ENCODE measurements around the gene TOLLIP. TPM values are rescaled to one million over a fixed set of nuclear protein-coding genes. Genes with fewer than 3 reads are reported as not detected.

TOLLIP gene
- total and polyA plus RNA-seq, 9 of the 15 experiments (the other 6 are each of a cell fraction or from before 2014, with no cell fraction given), result 0.23 to 22.8 (median 7.1) TPM

- DNase-seq (ENCODE audit: extremely low read depth in 1 of 4, low spot score in 3 of 4) (no peak), FAIRE-seq (no peak), ATAC-seq (no peak)
- Histone ChIP-seq H2AFZ (ENCODE audit: low read depth, low read length) (no peak overlapping the region), H3K9me1 (ENCODE audit: control insufficient read depth, insufficient read depth, low read length) (no peaks in the 10 kb centered on the region), H3K36me3 (ENCODE audit: control insufficient read depth, insufficient read depth, low read length) (no peaks in the 10 kb centered on the region), H4K20me1 (replicated peaks; ENCODE audit: control insufficient read depth, insufficient read depth, low read length) (peaks cover 5% of the 10 kb centered on the region; the same call in 1 of the 2 replicates), H3K4me2 (ENCODE audit: insufficient read depth, low read length) (no peak overlapping the region), H3K4me1 (replicated peaks in 1 of 2; ENCODE audit: control insufficient read depth in 2 of 2, insufficient read depth in 2 of 2, low read length in 2 of 2) (peaks cover 0 to 6% of the 10 kb centered on the region in 2 experiments; a peak in 2 of 5 replicates), H3K9me3 (replicated peaks; ENCODE audit: control insufficient read depth, insufficient read depth, low read depth, low read length) (no peaks in the 10 kb centered on the region), H3K9ac (ENCODE audit: insufficient read depth in 1 of 2, low read depth in 2 of 2, low read length in 2 of 2) (no peak overlapping the region), H3K79me2 (ENCODE audit: control insufficient read depth, insufficient read depth, low read length) (no peaks in the 10 kb centered on the region), H3K27ac (ENCODE audit: extremely low read depth, low read depth, low read length) (no peak overlapping the region), H3K4me3 (no peak overlapping the region), H3K27me3 (ENCODE audit: control insufficient read depth in 2 of 2, insufficient read depth in 2 of 2, low read length in 2 of 2) (peaks cover 25 to 67% of the 10 kb centered on the region in 2 experiments)
- intact Hi-C loops (cut with micrococcal nuclease), result no loop called here
- BruUV-seq (replicated peaks), result no TSS peak
- ChIA-PET CTCF (ENCODE audit: low intra/inter-chr PET ratio) (no interaction called here), POLR2A (interaction anchor here (1.2 kb wide), 1 partner anchor 24 kb away, joined by 4 read pairs; no protein-coding TSS in a partner anchor)
- WGBS (ENCODE audit: insufficient coverage, low coverage, missing lambda C conversion rate), result 15% methylated on average over 25 of the region's 26 CpGs
- in situ Hi-C loops (cut with MboI), result no loop called here
- TF ChIP-seq ZBTB34 (CRISPR knock-in tag; IDR thresholded peaks at IDR 0.05), result no peak
- TF ChIP-seq MAZ (CRISPR knock-in tag; conservative IDR thresholded peaks at IDR 0.05 in 1 of 2, IDR thresholded peaks at IDR 0.05 in 1 of 2), result no peak
- TF ChIP-seq TAF7 (tag; IDR thresholded peaks at IDR 0.05), result no peak
- no peak for TF ChIP-seq RFX1 (IDR thresholded peaks at IDR 0.05)
- no peak for TF ChIP-seq SUPT5H (IDR thresholded peaks at IDR 0.05)
- no peak for TF ChIP-seq ZNF263 (CRISPR knock-in tag; IDR thresholded peaks at IDR 0.05; ENCODE audit: borderline replicate concordance)
- TF ChIP-seq ZNF175 (CRISPR knock-in tag; IDR thresholded peaks at IDR 0.05; ENCODE audit: low read depth), result no peak
Observed at GRCh38 chr11:1344056-1344635, 34.7 kb upstream of the TOLLIP start.

All from K562 (cell line).